K562 (cell line): ENCODE results near the gene ETAA1. TPM values are rescaled to one million over a fixed set of nuclear protein-coding genes. Genes with fewer than 3 reads are reported as not detected.

Experiments used
- ATAC-seq: fragments of 200-7000 bp; cut with Tn5 transposase; 3 replicates; pipeline ENCODE4 v1.9.1; 2020; ENCODE audit warnings: moderate library complexity
- BruUV-seq: library from RNA; stranded (reverse); fragments of 400-500 nt; replicated peaks from 2 replicates; lab custom pipeline; 2021; lab: Mats Ljungman, UMichigan
- CTCF ChIA-PET: fragments of 300-600 bp; formaldehyde crosslinking; extraction: SDS; loops from one replicate; lab custom pipeline; 2021; ENCODE audit warnings: low intra/inter-chr PET ratio; lab: Yijun Ruan, JAX
- POLR2A ChIA-PET: fragments of 300-600, 350-650 bp; sonication (Branson Sonifier 250); formaldehyde crosslinking; extraction: SDS; loops from one replicate; lab custom pipeline; 2021; ENCODE audit warnings: antibody characterized with exemption, inconsistent platforms; lab: Yijun Ruan, JAX
- DNase-seq, 4 experiments: peaks; one replicate each; pipeline versions ENCODE4 v3.0.0 to v3.0.0-alpha.2; 2011 to 2018; ENCODE audit warnings: low spot score in 3 of 4, mixed read lengths in 3 of 4; ENCODE audit errors: extremely low read depth in 1 of 4
- FAIRE-seq: peaks from 2 replicates; lab custom pipeline; 2011; peaks lifted over from hg19 to GRCh38; lab: Jason Lieb, UNC
- H2AFZ ChIP-seq: 2 replicates; pipeline ENCODE4 v1.6.0; 2011; ENCODE audit warnings: low read depth, low read length, control low read depth, inconsistent platforms
- H3K27ac ChIP-seq: fragments of 200-600 bp; 3 replicates; pipeline ENCODE4 v1.8.0; 2011; ENCODE audit warnings: low read depth, mild to moderate bottlenecking, control low read depth, inconsistent platforms, low read length, moderate library complexity, mixed read lengths; ENCODE audit errors: extremely low read depth
- H3K27me3 ChIP-seq, 2 experiments: fragments of 300-600 bp in 1 of 2; 2 replicates in 1 of 2; 3 replicates in 1 of 2; pipeline versions ENCODE4 v1.6.0 to v1.8.0; 2011; ENCODE audit warnings: inconsistent platforms in 2 of 2, low read length in 2 of 2, mild to moderate bottlenecking in 1 of 2, mixed read lengths in 1 of 2, moderate library complexity in 1 of 2; ENCODE audit not compliant: control insufficient read depth in 2 of 2, insufficient read depth in 2 of 2
- H3K36me3 ChIP-seq: fragments of 300-600 bp; 3 replicates; pipeline ENCODE4 v1.8.0; 2011; ENCODE audit warnings: mild to moderate bottlenecking, low read length, inconsistent platforms; ENCODE audit not compliant: control insufficient read depth, insufficient read depth
- H3K4me1 ChIP-seq, 2 experiments: fragments of 200-600 bp in 1 of 2; replicated peaks in 1 of 2; 2 replicates in 1 of 2; 3 replicates in 1 of 2; pipeline versions ENCODE4 v1.5.1 to v1.8.0; 2011; ENCODE audit warnings: inconsistent platforms in 2 of 2, low read length in 2 of 2, mild to moderate bottlenecking in 1 of 2, mixed read lengths in 1 of 2, moderate library complexity in 1 of 2; ENCODE audit not compliant: control insufficient read depth in 2 of 2, insufficient read depth in 2 of 2
- H3K4me2 ChIP-seq: 2 replicates; pipeline ENCODE4 v1.6.1; 2011; ENCODE audit warnings: low read length, control low read depth, inconsistent platforms, mixed read lengths; ENCODE audit not compliant: insufficient read depth
- H3K4me3 ChIP-seq: fragments of 200-600 bp; sonication (generic), shearing (Covaris generic); 2 replicates; pipeline ENCODE4 v1.5.1; 2016; ENCODE audit warnings: control low read depth, inconsistent platforms
- H3K79me2 ChIP-seq: fragments of 200-600 bp; 3 replicates; pipeline ENCODE4 v1.8.0; 2011; ENCODE audit warnings: low read length, inconsistent platforms; ENCODE audit not compliant: control insufficient read depth, insufficient read depth
- H3K9ac ChIP-seq, 2 experiments: 2 replicates each; pipeline versions ENCODE4 v1.6.0 to v1.6.1; 2011; ENCODE audit warnings: low read depth in 2 of 2, low read length in 2 of 2, control low read depth in 1 of 2, inconsistent platforms in 1 of 2, mild to moderate bottlenecking in 1 of 2, mixed read lengths in 1 of 2; ENCODE audit not compliant: insufficient read depth in 1 of 2
- H3K9me1 ChIP-seq: one replicate; pipeline ENCODE4 v1.6.0; 2011; ENCODE audit warnings: inconsistent platforms, mild to moderate bottlenecking, low read length, moderate library complexity; ENCODE audit not compliant: control insufficient read depth, insufficient read depth
- H3K9me3 ChIP-seq: replicated peaks from 2 replicates; pipeline ENCODE4 v1.5.1; 2011; ENCODE audit warnings: low read depth, low read length, inconsistent platforms; ENCODE audit not compliant: control insufficient read depth, insufficient read depth
- H4K20me1 ChIP-seq: replicated peaks from 2 replicates; pipeline ENCODE4 v1.6.1; 2011; ENCODE audit warnings: low read length, inconsistent platforms, mixed read lengths; ENCODE audit not compliant: control insufficient read depth, insufficient read depth
- ARHGAP35 ChIP-seq: fragments of 450-650 bp; IDR thresholded peaks from 2 replicates; pipeline ENCODE4 v1.6.1; 2018; ENCODE audit not compliant: partially characterized antibody
- MEIS2 ChIP-seq: fragments of 450-650 bp; IDR thresholded peaks from 2 replicates; pipeline ENCODE4 v1.6.1; 2014; ENCODE audit warnings: mild to moderate bottlenecking; ENCODE audit not compliant: partially characterized antibody
- RBM25 ChIP-seq: fragments of 200-400 bp; formaldehyde crosslinking; IDR thresholded peaks from 2 replicates; pipeline ENCODE4 v1.6.1; 2018; ENCODE audit warnings: low read length, low read depth, moderate library complexity; ENCODE audit not compliant: severe bottlenecking
- RUNX1 ChIP-seq: sonication (generic); IDR thresholded peaks from 2 replicates; pipeline ENCODE4 v1.6.1; 2016; ENCODE audit warnings: antibody characterized with exemption, low read depth
- SAFB ChIP-seq: fragments of 200-400 bp; formaldehyde crosslinking; IDR thresholded peaks from 2 replicates; pipeline ENCODE4 v1.6.1; 2017; ENCODE audit warnings: low read depth, low read length, borderline replicate concordance
- ZBTB2 ChIP-seq: fragments of 450-650 bp; IDR thresholded peaks from 2 replicates; pipeline ENCODE4 v1.6.1; 2016; ENCODE audit warnings: antibody characterized with exemption
- ZNF395 ChIP-seq: fragments of 200-800 bp; sonication (Bioruptor generic); IDR thresholded peaks from 2 replicates; pipeline ENCODE4 v1.6.1; 2017; ENCODE audit warnings: missing genetic modification characterization, missing compliant biosample characterization
- ZNF408 ChIP-seq: fragments of 250-450 bp; sonication (Bioruptor Pico); IDR thresholded peaks from 2 replicates; pipeline ENCODE4 v1.4.0; 2020; ENCODE audit warnings: low read depth, mild to moderate bottlenecking, moderate library complexity
- ZNF512 ChIP-seq: IDR thresholded peaks from 2 replicates; pipeline ENCODE4 v1.6.1; 2016; ENCODE audit warnings: missing genetic modification characterization, missing compliant biosample characterization
- WGBS: fragments of 100-300 bp; shearing (Covaris generic); methylation state at CpG from one replicate; pipeline ENCODE4 v1.1.6; 2016; ENCODE audit warnings: low coverage, mixed read lengths; ENCODE audit not compliant: insufficient coverage; ENCODE audit errors: missing lambda C conversion rate; 5-methylcytosine and 5-hydroxymethylcytosine counted together
- in situ Hi-C: fragments of 300-500 bp; cut with MboI; formaldehyde crosslinking; loops from 4 replicates; pipeline ENCODE4 v1.15.0; 2018; ENCODE audit warnings: inconsistent platforms, mixed read lengths
- intact Hi-C: fragments of 100-400 bp; cut with micrococcal nuclease; formaldehyde crosslinking; loops from 2 replicates; pipeline ENCODE4 v1.14.2; 2022
- polyA plus RNA-seq, 8 experiments: library from polyadenylated mRNA; depleted of rRNA in 4 of 8; stranded (reverse) in 5 of 8; unstranded in 3 of 8; fragments of >200 nt; fragmentation: Nextera tagmentation in 2 of 8; fragmentation: Illumina TruSeq in 1 of 8; extraction: Ambion mirVana in 2 of 8; extraction: Trizol in 1 of 8; gene quantifications; 2 replicates each; pipeline versions ENCODE4 v1.2.1 to v1.2.3, GENCODE V29; 2011 to 2014; ENCODE audit warnings: inconsistent platforms in 1 of 8, missing spikeins in 1 of 8
- total RNA-seq, 7 experiments: library from RNA; depleted of rRNA in 6 of 7; stranded (reverse); fragments of >200 nt in 6 of 7; fragmentation: Illumina TruSeq in 2 of 7; extraction: Trizol in 2 of 7; gene quantifications; 2 replicates each; pipeline versions ENCODE4 v1.2.1 to v1.2.3, GENCODE V29; 2011 to 2021; ENCODE audit warnings: low replicate concordance in 1 of 7

Gene ETAA1
- total and polyA plus RNA-seq, 9 of the 15 experiments (the other 6 are each of a cell fraction or from before 2014, with no cell fraction given): 2.7 to 17.4 (median 10.5) TPM

- no TSS peak for BruUV-seq
- no peak overlapping the region for H3K27ac ChIP-seq
- no peak overlapping the region for H3K9ac ChIP-seq
- ChIA-PET CTCF (no interaction called here), POLR2A (no interaction called here)
- no peaks in the 10 kb centered on the region for H3K9me1 ChIP-seq
- no peaks in the 10 kb centered on the region for H3K9me3 ChIP-seq
- no peak overlapping the region for H3K4me2 ChIP-seq
- H4K20me1 ChIP-seq: no peaks in the 10 kb centered on the region
- intact Hi-C loops: no loop called here
- H3K27me3 ChIP-seq: no peaks in the 10 kb centered on the region
- no peaks in the 10 kb centered on the region for H3K4me1 ChIP-seq
- TF ChIP-seq RUNX1: no peak
- no peak for TF ChIP-seq ZNF512 (tag)
- no peak for TF ChIP-seq SAFB
- no peak for TF ChIP-seq MEIS2
- TF ChIP-seq ZNF395 (CRISPR knock-in tag): no peak
- TF ChIP-seq ZNF408 (CRISPR knock-in tag): no peak
- TF ChIP-seq ZBTB2: no peak
- no peak for TF ChIP-seq RBM25
- no peak for TF ChIP-seq ARHGAP35
- no peaks in the 10 kb centered on the region for H3K36me3 ChIP-seq
- H2AFZ ChIP-seq: no peak overlapping the region
- ATAC-seq (no peak), FAIRE-seq (no peak), DNase-seq (no peak)
- in situ Hi-C loops: no loop called here
- H3K79me2 ChIP-seq: no peaks in the 10 kb centered on the region
- 0% methylated on average over 1 of the region's 1 CpG for WGBS
- no peak overlapping the region for H3K4me3 ChIP-seq
Measured at GRCh38 chr2:67448648-67449047, 51.5 kb downstream of the ETAA1 start.
